Sigmoid colon (tissue), 4 donors: Measurements from ENCODE around the gene BFAR.
"Not testable (repeated sequence)": the region's sequence is repeated elsewhere in the genome, so short reads cannot be mapped to it uniquely, and the experiment has no call there.

Experiments
- CTCF ChIP-seq, 4 experiments: fragments of 450-650 bp in 3 of 4; fragments of 200-600 bp in 1 of 4; IDR thresholded peaks; one replicate each; pipeline ENCODE4 v1.5.1; 2016 to 2019; ENCODE audit warnings: antibody characterized with exemption in 4 of 4, mild to moderate bottlenecking in 3 of 4, moderate library complexity in 2 of 4
- EP300 ChIP-seq, 4 donors: sonication (generic); formaldehyde crosslinking; IDR thresholded peaks; one replicate each; pipeline ENCODE4 v1.6.1; 2017; ENCODE audit warnings: antibody characterized with exemption in 4 of 4
- POLR2A ChIP-seq, 2 donors: fragments of 450-650 bp; IDR thresholded peaks; one replicate each; pipeline ENCODE4 v1.6.1; 2016; ENCODE audit warnings: antibody characterized with exemption in 2 of 2, mild to moderate bottlenecking in 2 of 2, moderate library complexity in 2 of 2
- POLR2AphosphoS5 ChIP-seq, 4 donors: sonication (generic); formaldehyde crosslinking; IDR thresholded peaks; one replicate each; pipeline ENCODE4 v1.6.1; 2017; ENCODE audit warnings: antibody characterized with exemption in 4 of 4

DNA sequence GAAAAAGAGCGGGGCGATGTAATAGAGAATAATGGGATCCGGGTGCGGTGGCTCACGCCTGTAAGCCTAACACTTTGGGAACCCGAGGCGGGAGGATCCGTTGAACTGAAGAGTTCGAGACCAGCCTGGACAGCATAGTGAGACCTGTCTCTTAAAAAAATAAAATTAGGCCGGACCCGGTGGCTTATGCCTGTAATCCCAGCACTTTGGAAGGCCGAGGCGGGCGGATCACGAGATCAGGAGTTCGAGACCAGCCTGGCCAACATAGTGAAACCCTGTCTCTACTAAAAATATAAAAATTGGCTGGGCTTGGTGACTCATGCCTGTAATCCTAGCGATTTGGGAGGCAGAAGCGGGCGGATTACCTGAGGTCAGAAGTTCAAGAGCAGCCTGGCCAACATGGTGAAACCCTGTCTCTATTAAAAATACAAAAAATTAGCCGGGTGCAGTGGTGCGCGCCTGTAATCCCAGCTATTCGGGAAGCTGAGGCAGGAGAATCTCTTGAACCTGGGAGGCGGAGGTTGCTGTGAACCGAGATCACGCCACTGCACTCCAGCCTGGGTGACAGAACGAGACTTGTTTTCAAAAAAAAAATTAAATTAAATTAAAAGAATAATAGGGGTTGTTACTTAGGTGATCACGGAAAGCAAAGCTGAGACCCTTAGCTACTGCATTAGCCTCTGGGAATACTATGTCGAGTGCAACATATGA is 2.0 kb upstream of the BFAR start:
- TF ChIP-seq CTCF, POLR2AphosphoS5, POLR2A, EP300 (IDR thresholded peaks at IDR 0.05): not testable (repeated sequence)
